GM18909 (cell line): ENCODE measurements around the gene FOXL3.

Experiments
- ATAC-seq: cut with Tn5 transposase; IDR thresholded peaks from one replicate; pipeline ENCODE4 v1.9.1; 2021; ENCODE audit warnings: mild to moderate bottlenecking; ENCODE audit not compliant: unreplicated experiment, poor library complexity

Gene FOXL3

GRCh38 chr7:265998-266850 is 23.7 kb upstream of the FOXL3 start:
- no peak for ATAC-seq

- ATAC-seq, result no peak
Measured at GRCh38 chr7:266851-267840, 22.8 kb upstream of the FOXL3 start.

- no peak for ATAC-seq
Measured at GRCh38 chr7:268991-269390, 21.0 kb upstream of the FOXL3 start.

- no peak for ATAC-seq
Measured at GRCh38 chr7:269721-270120, 20.2 kb upstream of the FOXL3 start.

- no peak for ATAC-seq
Measured at GRCh38 chr7:270351-270983, 19.5 kb upstream of the FOXL3 start.

GRCh38 chr7:271266-272107 is 18.5 kb upstream of the FOXL3 start:
- no peak for ATAC-seq

DNA sequence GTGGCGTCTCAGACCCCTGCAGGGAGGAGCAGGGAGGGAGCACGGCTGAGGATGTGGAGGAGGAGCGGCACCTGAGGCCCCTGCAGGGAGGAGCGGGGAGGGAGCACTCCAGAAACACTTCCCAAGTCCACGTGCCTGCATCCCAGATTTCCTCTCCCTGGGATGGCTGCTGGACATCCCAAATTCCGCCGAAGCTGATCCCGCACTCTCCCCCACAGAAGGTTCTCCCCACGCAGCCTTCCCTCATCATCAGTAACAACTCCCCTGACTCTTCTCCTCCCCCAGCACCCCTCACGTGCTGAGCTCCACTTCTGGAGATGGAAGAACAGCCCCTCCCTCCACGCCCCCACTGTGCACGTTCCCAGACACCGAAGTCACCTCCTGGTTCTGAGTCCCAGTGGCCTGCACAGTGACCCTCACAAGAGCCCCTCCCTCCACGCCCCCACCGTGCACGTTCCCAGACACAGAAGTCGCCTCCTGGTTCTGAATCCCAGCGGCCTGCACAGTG is 17.8 kb upstream of the FOXL3 start:
- ATAC-seq, result no peak

DNA sequence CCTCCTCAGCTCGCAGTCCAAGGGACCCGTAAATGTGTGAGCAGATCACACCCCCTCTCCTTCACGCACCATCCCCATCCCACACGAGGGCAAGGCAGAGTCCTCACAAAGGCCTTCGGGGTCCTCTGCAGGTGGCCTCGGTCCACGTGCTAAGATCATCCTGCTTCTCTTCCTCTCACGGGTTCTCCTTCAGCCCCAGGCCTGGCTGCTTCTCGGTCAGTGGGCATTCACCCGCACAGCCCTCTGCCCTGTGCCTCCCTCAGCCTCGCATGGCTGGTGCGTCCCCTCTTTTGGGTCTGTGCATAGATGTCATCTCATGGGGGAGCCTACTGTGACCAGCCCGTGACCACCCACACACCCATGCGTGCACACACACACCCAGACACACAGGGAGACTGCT is 17.3 kb upstream of the FOXL3 start:
- no peak for ATAC-seq

GRCh38 chr7:273327-273726 is 16.6 kb upstream of the FOXL3 start:
- ATAC-seq, result no peak

DNA sequence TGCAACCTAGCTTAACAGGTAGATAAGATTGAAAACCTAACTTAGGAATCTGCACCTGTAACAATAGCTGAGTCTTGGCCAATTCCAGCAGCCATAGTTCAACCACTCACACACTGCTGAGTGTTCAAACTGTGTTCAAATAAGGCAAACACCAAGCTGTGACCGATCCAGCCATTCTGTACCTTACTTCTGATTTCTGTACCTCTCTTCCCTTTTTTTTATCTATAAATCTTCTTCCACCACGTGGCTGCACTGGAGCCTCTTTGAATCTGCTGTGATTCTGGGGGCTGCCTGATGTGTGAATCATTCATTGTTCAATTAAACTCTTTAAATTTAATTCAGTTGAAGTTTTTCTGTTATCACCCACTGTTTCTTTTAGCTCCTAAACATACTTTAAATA is 15.7 kb upstream of the FOXL3 start:
- no peak for ATAC-seq

DNA sequence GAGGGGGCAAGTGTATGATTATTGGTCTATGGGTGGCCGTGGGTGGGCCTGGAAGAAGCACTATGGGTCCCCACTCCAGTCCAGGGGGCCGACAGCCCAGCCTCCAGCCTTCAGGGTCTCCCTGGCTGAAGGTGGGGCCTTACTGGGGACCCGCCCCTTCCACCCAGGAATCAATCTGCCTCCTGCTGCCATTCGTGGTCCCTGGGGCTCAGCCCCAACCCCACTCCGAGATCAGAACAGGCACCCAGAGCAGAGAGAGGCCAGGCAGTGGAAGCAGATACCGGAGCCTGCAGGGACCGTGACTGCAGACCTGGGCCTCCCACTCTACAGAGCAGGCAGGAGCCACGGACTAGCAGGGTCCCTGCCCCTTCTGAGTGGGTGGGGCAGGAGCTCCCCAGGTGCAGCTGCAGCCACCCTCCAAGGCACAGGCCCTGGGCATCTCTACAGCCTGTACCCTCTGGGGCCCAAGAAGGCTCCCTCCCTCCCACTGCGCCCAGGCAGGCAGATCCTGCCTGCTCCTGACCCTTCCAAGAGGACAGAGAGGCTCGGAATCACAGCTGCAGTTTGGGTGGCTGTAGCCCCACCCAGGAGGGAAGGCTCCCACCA is 13.6 kb upstream of the FOXL3 start:
- no peak for ATAC-seq

DNA sequence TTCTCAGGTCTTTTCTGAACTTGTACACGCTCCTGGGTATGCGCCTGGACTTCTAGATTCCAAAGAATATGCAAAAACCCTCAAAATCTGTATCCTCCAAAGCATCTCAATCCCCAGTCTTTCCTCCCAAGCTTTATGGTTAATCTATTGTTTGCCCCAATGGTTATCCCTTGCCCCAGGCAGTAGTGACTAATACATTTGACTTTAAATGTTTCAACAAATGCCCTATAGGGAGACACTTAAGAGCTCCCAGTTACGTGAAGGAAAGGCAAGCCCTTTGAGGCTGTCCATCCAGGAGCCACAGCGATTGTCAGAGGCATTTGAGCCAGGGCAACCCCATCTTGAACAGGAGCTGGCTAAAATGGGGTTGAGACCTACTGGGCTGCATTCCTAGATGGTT is 12.7 kb upstream of the FOXL3 start:
- no peak for ATAC-seq

DNA sequence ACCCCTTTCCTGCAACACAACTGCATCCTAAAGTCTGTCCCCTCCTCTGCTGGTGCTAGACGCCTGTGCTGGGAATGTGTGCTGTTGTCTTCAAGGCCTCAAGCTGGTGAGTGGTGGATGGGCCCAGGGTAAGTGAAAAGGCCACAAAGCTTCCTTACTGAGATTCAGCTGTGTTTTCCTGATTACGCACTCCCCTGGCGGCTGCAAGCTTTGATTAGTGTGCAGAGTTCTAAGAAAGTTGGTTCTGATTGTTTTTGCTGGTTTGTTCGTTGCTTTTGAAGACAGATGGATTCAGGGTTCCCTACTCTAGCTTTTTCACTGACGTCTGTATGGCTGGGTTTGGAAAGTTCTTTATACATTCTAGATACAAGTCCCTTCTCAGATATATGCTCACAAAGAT is 11.9 kb upstream of the FOXL3 start:
- ATAC-seq, result no peak

GRCh38 chr7:279821-280220 is 10.1 kb upstream of the FOXL3 start:
- no peak for ATAC-seq

DNA sequence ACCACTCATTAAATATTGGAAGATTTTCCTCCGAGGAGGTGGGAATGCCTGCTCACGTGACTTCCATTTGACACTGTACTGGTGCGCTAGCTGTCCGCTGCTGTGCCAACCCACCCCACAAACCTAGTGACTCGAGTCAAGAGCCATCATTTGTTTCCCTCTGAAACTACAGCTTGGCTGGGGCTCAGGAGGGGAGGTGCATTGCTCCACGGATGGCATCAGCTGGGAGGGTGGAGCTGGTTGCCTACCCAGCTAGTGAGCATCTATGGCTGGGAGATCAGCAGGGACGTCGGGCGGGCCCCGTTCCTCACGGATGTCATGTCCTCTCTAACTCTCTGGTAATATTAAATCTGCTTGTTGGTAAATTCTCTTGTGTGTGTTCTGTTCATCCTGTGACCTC is 9.5 kb upstream of the FOXL3 start:
- no peak for ATAC-seq

DNA sequence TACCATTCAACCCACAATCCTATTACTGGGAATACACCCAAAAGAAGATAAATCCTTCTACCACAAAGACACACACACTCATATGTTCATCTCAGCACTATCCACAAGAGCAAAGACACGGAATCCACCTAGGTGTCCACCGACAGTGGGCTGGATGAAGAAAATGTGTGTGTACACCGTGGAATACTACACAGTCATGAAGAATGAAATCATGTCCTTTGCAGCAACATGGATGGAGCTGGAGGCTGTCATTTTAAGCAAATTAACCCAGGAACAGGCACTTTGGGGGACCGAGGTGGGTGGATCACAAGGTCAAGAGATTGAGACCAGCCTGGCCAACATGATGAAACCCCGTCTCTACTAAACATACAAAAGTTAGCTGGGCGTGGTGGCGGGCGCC is 8.3 kb upstream of the FOXL3 start:
- ATAC-seq, result no peak

GRCh38 chr7:282621-283020 is 7.3 kb upstream of the FOXL3 start:
- no peak for ATAC-seq

DNA sequence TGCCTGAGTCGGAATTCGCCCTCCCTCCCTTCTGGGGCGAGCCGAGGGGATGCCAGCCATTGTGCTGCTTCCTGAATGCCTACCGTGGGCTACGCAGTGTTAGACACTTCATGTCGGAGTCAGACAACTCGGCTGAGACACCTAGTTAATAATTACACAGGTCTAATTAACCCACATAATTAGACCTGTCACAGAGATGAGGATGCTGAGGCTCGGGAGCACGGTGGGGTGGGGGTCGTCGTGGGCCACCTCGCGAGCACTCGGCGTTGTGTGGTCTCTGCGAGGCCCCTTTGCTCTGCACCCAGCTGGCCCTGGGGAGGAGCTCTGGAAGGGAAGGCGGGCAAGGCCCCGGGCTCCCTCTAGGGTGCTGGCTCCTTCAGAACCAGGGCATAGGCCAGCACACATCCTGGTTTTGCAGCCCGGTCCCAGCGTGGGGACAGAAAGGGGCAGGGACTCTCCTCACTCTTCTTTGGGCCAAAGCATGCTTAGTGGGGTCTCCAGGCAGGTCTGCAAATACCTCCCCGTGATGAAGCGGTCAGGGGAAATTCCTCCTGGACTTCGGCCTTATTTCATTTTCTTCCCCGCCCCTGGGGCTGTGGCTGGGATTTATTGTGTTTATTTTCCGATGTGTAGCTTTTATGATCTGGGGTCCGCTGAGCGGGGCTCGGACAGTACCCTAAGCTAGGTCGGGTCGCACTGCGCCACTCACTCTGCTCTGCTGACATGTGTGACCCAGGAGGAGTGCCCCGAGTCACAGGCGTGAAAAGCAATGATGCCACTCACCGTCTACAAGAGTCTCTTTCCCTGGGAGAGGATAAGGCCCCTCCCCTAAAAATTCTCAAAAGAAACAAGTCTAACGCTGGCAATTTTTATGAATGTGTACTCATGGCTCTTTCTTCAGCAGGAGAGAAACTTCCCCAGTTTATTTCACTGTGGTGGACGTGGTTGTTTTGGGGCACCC is 4.9 kb upstream of the FOXL3 start:
- no peak for ATAC-seq
